ENCODE measurements around the gene ERI3.
A peak's percentile ranks its signal among the peaks of the same experiment; 100 is the strongest.

Gene ERI3

DNA sequence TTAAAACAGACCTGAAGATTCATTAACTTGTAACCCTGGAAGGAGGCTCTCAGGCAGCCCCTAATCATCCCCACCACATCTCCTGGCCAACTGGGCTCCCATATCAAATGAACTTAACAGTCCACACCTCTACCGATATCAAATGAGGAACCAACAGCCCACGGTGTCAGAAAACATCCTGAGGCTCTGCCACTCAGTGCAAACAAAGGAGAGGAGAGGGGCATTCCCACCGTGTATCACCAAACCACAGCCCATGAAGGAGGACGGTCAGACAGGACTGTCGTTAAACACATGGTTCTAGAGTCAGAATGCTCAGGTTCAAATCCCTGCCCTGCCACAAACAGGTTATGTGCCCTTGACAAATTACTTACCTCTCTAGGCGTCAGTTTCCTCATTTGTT lies 52.5 kb downstream of the ERI3 start:
- in situ Hi-C loops (cut with HindIII; ENCODE audit: low pct_unique_long_range_greater_than_20kb, low sequenced_read_pairs) = no loop called here
- no peak for TF ChIP-seq JUND (IDR thresholded peaks at IDR 0.05; ENCODE audit: low read depth)
- no peak for DNase-seq (ENCODE audit: low read depth in 1 of 2, low spot score in 1 of 2)

- no peak for TF ChIP-seq JUND (IDR thresholded peaks at IDR 0.05; ENCODE audit: low read depth)
- in situ Hi-C loops (cut with HindIII; ENCODE audit: low pct_unique_long_range_greater_than_20kb, low sequenced_read_pairs) = no loop called here
- no peak for DNase-seq (ENCODE audit: low read depth in 1 of 2, low spot score in 1 of 2)
Measured at GRCh38 chr1:44301442-44301841, 53.6 kb downstream of the ERI3 start.

GRCh38 chr1:44300852-44301251 lies 54.2 kb downstream of the ERI3 start:
- in situ Hi-C loops (cut with HindIII; ENCODE audit: low pct_unique_long_range_greater_than_20kb, low sequenced_read_pairs) = no loop called here
- no peak for DNase-seq (ENCODE audit: low read depth in 1 of 2, low spot score in 1 of 2)
- no peak for TF ChIP-seq JUND (IDR thresholded peaks at IDR 0.05; ENCODE audit: low read depth)

- in situ Hi-C loops (cut with HindIII; ENCODE audit: low pct_unique_long_range_greater_than_20kb, low sequenced_read_pairs) = no loop called here
Measured at GRCh38 chr1:44297695-44298400, 57.2 kb downstream of the ERI3 start.

DNA sequence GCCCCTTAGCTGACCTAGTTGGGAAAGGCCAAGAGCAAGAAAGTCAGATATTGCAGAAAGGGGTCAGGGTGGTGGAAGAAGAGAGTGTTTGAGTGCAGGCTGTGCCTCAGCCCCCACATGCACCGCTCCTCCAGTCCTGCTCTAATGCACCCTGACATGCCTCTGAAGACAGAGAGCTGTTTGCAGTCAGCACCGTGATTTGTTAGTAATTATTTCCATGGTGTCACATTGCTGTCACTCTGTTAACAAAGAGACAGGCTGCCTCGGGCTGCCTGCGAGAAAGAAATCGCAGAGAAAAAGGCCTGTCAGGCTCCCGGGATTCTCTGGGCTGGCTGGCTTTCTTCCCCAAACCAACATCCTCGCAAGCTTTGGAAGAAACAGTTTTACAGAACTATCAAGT lies 58.3 kb downstream of the ERI3 start:
- TF ChIP-seq JUND (IDR thresholded peaks at IDR 0.05; ENCODE audit: low read depth) = no peak
- no peak for DNase-seq (ENCODE audit: low read depth in 1 of 2, low spot score in 1 of 2)
- in situ Hi-C loops (cut with HindIII; ENCODE audit: low pct_unique_long_range_greater_than_20kb, low sequenced_read_pairs) = no loop called here

More at GRCh38 chr1:44297695-44298400, 57.2 kb downstream of the ERI3 start:
- TF ChIP-seq JUND (IDR thresholded peaks at IDR 0.05; ENCODE audit: low read depth) = no peak
- DNase-seq (ENCODE audit: low read depth in 1 of 2, low spot score in 1 of 2) = no peak

GRCh38 chr1:44296086-44296485 lies 59.0 kb downstream of the ERI3 start:
- in situ Hi-C loops (cut with HindIII; ENCODE audit: low pct_unique_long_range_greater_than_20kb, low sequenced_read_pairs) = no loop called here
- DNase-seq (ENCODE audit: low read depth in 1 of 2, low spot score in 1 of 2) = no peak
- no peak for TF ChIP-seq JUND (IDR thresholded peaks at IDR 0.05; ENCODE audit: low read depth)

- in situ Hi-C loops (cut with HindIII; ENCODE audit: low pct_unique_long_range_greater_than_20kb, low sequenced_read_pairs) = no loop called here
- TF ChIP-seq JUND (IDR thresholded peaks at IDR 0.05; ENCODE audit: low read depth) = no peak
- peak in 1 of 2 experiments; percentile 7 for DNase-seq (ENCODE audit: low read depth in 1 of 2, low spot score in 1 of 2)
Measured at GRCh38 chr1:44294588-44295007, 60.5 kb downstream of the ERI3 start.

DNA sequence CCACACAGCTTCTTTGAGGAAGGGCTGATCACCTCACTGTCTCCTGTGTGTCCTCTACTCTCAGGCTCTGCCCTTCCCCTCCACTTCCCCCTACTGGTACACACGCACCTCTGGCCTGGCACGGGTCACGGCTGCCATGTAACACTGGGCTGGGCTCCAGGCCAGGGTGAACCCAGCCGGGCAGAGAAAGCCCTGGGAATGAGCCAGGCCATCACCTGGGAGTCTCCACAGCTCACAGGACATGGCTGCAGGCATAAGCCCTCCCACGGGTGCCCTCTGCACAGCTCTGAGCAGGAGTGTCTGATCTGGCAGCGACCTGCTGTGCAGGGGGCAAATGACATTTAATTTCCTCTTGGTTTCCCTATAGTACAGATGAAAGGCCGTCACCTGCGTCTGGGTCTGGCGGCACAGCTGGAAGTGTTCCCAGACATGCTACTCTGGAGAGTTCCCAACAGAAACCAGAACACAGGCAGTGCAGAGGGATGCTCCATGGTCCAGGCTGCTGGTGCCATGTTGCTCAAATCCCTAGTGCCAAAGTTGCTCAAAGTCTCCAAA lies 61.2 kb downstream of the ERI3 start:
- TF ChIP-seq JUND (IDR thresholded peaks at IDR 0.05; ENCODE audit: low read depth) = no peak
- in situ Hi-C loops (cut with HindIII; ENCODE audit: low pct_unique_long_range_greater_than_20kb, low sequenced_read_pairs) = no loop called here
- no peak for DNase-seq (ENCODE audit: low read depth in 1 of 2, low spot score in 1 of 2)

- DNase-seq (ENCODE audit: low read depth in 1 of 2, low spot score in 1 of 2) = no peak
- in situ Hi-C loops (cut with HindIII; ENCODE audit: low pct_unique_long_range_greater_than_20kb, low sequenced_read_pairs) = no loop called here
- TF ChIP-seq JUND (IDR thresholded peaks at IDR 0.05; ENCODE audit: low read depth) = no peak
Measured at GRCh38 chr1:44292651-44293050, 62.4 kb downstream of the ERI3 start.

GRCh38 chr1:44290250-44291094 lies 64.6 kb downstream of the ERI3 start:
- in situ Hi-C loops (cut with HindIII; ENCODE audit: low pct_unique_long_range_greater_than_20kb, low sequenced_read_pairs) = no loop called here
- no peak for DNase-seq (ENCODE audit: low read depth in 1 of 2, low spot score in 1 of 2)
- TF ChIP-seq JUND (IDR thresholded peaks at IDR 0.05; ENCODE audit: low read depth) = no peak

DNA sequence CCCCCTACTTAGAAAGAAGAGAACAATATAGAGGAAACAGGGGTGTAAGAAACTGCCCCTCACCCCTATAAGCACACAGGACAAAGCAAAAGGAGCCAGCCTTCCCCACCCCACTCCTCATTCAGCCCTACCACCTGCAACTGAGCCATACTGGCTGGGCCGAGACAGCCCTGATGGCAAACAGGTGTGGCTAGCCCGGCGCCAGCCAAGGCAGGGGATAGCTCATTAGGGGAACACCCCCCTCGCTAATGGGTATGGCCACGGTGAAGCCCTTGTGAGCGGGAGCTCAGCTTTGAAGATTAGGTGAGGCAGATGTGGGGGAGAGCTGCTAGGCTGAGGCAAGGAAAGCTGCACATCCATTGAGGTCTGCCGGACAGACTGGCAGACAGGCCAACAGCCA lies 65.5 kb downstream of the ERI3 start:
- no peak for DNase-seq (ENCODE audit: low read depth in 1 of 2, low spot score in 1 of 2)
- TF ChIP-seq JUND (IDR thresholded peaks at IDR 0.05; ENCODE audit: low read depth) = no peak
- in situ Hi-C loops (cut with HindIII; ENCODE audit: low pct_unique_long_range_greater_than_20kb, low sequenced_read_pairs) = no loop called here

DNA sequence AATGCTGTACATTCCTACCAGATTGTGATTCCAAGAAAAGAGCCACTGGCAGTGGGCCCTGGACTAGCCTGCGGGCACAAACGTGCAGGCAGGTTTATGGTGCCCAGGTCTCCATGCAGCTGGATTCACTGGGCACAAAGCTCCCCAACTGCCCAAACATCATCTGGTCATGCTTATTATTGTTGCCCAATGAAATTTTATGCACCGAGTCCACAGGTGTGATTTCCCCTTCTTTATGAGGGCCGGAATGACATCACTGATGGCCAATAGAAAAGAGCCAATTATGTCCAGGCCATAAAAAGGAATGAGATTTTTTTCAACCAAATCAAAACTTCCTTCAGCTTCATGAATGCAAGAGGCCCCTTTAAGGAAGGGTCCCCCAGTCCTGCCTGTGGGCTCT lies 66.2 kb downstream of the ERI3 start:
- DNase-seq (ENCODE audit: low read depth in 1 of 2, low spot score in 1 of 2) = no peak
- TF ChIP-seq JUND (IDR thresholded peaks at IDR 0.05; ENCODE audit: low read depth) = no peak
- in situ Hi-C loops (cut with HindIII; ENCODE audit: low pct_unique_long_range_greater_than_20kb, low sequenced_read_pairs) = no loop called here

- no peak for TF ChIP-seq JUND (IDR thresholded peaks at IDR 0.05; ENCODE audit: low read depth)
- in situ Hi-C loops (cut with HindIII; ENCODE audit: low pct_unique_long_range_greater_than_20kb, low sequenced_read_pairs) = no loop called here
- DNase-seq (ENCODE audit: low read depth in 1 of 2, low spot score in 1 of 2) = no peak
Measured at GRCh38 chr1:44284184-44284583, 70.9 kb downstream of the ERI3 start.

Measured in T47D (cell line).